IPS DF 19.7 (cell line): ENCODE results near the gene DOCK1.

Experiments used
- DNase-seq: peaks from one replicate; pipeline ENCODE4 v3.0.0-alpha.2; 2013; ENCODE audit warnings: low read depth, low spot score

Gene DOCK1

GRCh38 chr10:127398140-127398970 is 493.1 kb downstream of the DOCK1 start:
- no peak for DNase-seq

GRCh38 chr10:127398971-127399365 is 493.7 kb downstream of the DOCK1 start:
- no peak for DNase-seq

GRCh38 chr10:127399668-127400067 is 494.4 kb downstream of the DOCK1 start:
- no peak for DNase-seq

- no peak for DNase-seq
Observed at GRCh38 chr10:127400216-127400615, 495.0 kb downstream of the DOCK1 start.

- no peak for DNase-seq
Observed at GRCh38 chr10:127402596-127403409, 497.6 kb downstream of the DOCK1 start.

- DNase-seq, result no peak
Observed at GRCh38 chr10:127405221-127405620, 500.0 kb downstream of the DOCK1 start.

- DNase-seq, result no peak
Observed at GRCh38 chr10:127406018-127406550, 500.9 kb downstream of the DOCK1 start.

- no peak for DNase-seq
Observed at GRCh38 chr10:127407551-127407950, 502.3 kb downstream of the DOCK1 start.

- no peak for DNase-seq
Observed at GRCh38 chr10:127408112-127408710, 503.0 kb downstream of the DOCK1 start.

GRCh38 chr10:127408733-127409132 is 503.5 kb downstream of the DOCK1 start:
- no peak for DNase-seq

GRCh38 chr10:127410030-127410429 is 504.8 kb downstream of the DOCK1 start:
- no peak for DNase-seq

- no peak for DNase-seq
Observed at GRCh38 chr10:127411062-127411461, 505.8 kb downstream of the DOCK1 start.

GRCh38 chr10:127413326-127413725 is 508.1 kb downstream of the DOCK1 start:
- DNase-seq, result no peak

- DNase-seq, result no peak
Observed at GRCh38 chr10:127414024-127414423, 508.8 kb downstream of the DOCK1 start.

- DNase-seq, result no peak
Observed at GRCh38 chr10:127415116-127415515, 509.9 kb downstream of the DOCK1 start.

GRCh38 chr10:127415901-127416581 is 510.8 kb downstream of the DOCK1 start:
- DNase-seq, result no peak

GRCh38 chr10:127417031-127417430 is 511.8 kb downstream of the DOCK1 start:
- no peak for DNase-seq

GRCh38 chr10:127417686-127418401 is 512.6 kb downstream of the DOCK1 start:
- DNase-seq, result no peak

GRCh38 chr10:127418536-127419168 is 513.4 kb downstream of the DOCK1 start:
- DNase-seq, result no peak

- no peak for DNase-seq
Observed at GRCh38 chr10:127420138-127420684, 515.0 kb downstream of the DOCK1 start.
